ENCODE measurements around the gene MYO1F.
"Not testable (repeated sequence)": the region's sequence is repeated elsewhere in the genome, so short reads cannot be mapped to it uniquely, and the experiment has no call there.

Gene MYO1F

DNA sequence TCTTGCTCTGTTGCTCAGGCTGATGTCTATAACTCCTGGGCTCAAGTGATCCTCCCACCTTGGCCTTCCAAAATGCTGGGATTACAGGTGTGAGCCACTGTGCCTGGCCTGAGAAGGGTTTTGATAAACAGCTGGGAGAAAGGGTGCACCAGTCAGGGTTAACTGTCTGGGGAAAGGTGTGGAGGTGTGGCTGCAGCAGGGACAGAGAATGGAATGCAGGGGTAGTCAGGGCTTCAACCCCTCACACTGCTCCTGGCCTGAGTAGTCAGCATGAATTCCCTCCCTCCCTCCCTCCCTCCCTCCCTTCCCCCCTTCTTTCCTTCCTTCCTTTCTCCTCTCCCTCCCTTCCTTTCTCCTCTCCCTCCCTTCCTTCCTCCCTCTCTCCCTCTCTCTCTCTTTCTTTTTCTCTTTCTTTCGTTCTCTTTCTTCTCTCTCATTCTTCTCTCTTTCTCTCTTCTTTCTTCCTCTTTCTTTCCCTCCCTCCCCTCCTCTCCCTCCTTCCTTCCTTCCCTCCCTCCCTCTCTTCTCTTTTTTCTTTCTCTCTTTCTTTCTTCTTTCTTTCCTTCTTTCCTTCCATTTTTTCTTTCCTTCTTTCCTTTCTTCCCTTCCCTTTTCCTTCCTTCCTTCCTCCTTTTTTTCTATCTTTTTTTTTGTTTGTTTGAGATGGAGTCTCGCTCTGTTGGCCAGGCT, 16.0 kb downstream of the MYO1F start:
- no peak for DNase-seq

DNA sequence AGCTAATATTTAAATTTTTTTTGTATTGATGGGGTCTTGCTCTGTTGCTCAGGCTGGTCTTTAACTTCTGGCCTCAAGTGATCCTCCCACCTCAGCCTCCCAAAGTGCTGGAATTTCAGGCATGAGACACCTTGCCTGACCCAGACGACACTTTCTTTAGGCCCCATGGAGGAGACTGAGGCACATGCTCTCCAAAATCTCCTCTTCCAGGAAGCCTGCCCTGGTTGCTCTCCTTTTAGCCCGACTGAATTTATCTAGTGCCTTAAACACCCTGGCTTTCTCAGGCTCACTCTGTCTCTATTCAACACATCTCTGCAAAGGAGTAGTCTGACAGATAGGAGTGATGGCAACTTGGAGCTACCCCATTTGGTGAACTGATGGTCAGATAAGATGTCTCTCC, 18.9 kb downstream of the MYO1F start:
- no peak for DNase-seq

DNA sequence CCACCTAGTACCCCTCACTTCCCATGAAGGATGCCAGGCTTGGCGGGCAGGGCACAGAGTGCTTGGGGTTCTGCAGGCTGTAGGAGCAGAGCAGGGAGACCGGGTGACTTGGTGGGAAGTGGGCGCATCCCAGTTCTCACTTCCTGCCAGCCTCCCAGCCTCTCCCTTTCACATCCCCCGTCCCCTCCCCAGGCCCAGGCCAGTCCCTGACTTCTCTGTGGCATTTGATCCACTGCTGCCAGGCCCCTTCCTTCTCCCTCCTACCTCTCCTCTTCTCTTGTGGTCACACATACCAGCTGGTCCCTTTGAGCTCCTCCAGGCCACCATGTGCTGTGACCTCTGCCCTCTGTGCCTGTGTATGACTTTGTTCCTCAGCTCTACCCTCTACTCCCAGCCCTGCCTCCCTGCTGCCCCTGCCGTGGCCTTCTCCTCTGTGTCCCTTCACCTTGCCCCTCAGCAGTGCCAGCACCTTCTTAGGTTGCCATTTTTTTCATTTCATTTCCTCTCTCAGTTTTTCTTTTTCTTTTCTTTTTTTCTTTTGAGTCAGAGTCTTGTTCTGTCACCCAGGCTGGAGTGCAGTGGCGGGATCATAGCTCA, 19.5 kb downstream of the MYO1F start:
- DNase-seq = no peak

DNA sequence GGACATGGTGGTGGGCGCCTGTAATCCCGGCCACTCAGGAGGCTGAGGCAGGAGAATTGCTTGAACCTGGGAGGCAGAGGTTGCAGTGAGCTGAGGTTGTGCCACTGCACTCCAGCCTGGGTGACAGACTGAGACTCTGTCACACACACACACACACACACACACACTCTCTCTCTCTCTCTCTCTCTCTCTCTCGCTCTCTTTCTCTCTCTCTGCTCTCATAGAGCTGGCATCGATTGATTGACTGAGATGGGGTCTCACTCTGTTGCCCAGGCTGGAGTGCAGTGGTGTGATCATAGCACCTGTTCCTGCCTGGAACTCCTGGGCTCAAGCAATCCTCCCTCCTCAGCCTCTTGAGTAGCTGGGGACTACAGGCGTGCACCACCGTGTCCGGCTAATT, 23.5 kb downstream of the MYO1F start:
- not testable (repeated sequence) for DNase-seq

DNA sequence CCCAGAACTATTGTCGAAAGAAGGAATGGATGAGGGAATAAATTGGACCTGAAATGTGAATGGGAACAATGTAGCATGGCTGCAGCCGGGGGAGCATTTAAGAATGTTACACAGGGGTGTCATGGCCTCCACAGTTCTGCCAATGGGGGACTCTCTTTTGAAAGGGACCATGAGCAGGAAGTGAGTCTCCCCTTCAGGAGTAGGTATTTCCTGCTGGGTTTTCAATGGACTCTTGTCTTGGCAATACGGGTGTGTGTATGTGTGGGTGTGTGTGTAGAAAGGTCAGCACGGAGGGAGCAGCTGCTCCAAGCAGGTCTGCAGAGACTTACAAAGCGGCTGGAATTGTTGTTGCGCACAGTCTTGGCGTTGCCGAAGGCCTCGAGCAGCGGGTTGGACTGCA, 24.4 kb downstream of the MYO1F start:
- DNase-seq = no peak

DNA sequence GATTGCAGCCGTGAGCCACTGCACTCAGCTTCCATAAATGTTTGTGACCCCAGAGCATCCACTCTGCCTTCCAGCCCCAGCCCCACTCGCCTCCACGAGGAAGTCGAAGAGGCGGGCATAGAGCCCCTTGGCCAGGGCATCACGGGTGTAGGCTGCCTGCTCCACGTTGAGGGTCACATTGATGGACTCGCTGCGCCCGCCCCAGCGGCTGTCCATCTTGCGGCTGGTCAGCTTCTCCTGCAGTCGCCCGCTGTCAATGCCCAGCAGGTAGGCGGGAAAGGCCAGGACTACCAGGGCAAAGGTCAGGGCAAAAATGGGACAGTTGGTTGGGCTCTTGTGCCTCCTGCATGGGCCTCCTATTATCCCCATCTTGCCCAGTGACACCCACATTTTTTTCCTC, 27.2 kb downstream of the MYO1F start:
- no peak for DNase-seq

DNA sequence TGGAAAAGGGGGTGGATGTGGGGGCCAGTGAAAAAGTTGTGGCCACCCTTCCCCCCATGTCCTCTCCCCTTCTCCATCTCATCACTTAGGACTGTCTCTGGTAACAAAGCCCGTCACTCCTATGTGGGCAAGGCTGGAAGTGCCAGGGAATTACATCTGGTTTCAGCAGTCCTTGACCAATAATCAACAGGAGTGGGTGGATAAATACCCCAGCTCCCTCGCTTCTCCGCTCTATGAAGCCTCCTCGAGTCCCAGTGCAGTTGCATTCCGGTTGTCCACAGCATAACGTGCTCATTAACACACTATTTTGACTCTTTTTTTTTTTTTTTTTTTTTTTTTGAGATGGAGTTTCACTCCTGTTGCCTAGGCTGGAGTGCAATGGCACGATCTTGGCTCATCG, 31.5 kb downstream of the MYO1F start:
- no peak for DNase-seq

DNA sequence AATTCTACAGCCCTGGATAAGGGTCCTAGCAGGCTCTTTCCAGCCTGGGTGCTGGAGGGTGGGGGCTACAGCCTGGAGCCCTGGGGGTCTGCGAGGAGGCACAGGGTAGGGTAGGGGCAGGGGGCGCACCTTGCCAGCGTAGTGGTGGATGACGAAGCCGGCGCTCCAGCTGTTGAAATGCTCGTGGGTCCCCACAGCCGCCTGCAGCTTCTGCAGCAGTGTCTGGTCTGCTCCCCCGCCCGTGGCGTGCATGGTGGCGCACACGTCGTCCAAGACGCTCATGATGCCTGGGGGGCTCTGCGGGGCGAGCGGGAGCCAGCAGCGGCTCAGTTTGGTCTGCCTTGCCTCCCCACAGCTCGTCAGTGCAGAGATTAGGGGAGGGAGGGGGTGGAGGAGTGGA, 33.1 kb downstream of the MYO1F start:
- no peak for DNase-seq

DNA sequence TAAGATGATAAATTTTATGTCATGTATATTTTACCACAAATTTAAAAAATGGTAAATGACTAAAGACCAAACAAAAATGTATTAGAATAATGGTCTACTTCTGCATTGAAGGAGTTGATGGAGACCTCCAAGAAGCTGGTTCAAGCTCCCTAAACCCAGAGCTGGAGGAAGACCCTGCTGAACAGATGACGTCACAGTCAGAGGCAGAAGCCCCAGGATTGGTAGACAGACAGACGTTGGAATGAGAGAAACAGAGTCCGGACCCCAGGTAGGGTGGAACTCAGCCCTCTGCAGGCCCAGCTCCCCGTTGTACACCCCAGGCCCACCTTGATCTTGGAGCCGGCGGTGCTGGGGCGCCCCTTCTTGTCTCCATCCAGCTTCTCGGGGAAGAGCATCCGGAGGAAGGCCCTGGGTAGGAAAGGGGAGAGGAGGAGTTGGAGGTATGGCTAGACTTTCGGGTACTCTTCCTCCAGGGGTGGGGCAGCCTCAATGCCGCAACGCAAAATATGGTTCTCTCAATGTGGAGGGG, 37.6 kb downstream of the MYO1F start:
- no peak for DNase-seq

DNA sequence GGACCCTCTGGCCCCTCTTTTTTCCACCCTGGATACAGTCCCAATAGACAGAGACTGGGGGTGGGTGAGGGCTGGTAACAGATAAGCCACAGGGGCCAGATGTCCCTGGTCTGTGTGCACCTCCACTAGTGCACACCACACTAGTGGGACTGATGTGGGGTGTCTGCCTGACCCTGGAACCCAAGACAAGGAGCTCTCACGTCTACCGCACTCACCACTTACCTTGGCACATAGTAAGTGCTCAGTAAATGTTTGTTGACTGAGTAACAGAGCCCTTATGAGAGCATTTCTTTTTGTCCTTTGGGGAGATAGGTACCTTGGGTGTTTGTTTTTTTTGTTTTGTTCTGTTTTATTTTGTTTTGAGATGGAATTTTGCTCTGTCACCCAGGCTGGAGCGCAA, 40.1 kb downstream of the MYO1F start:
- no peak for DNase-seq

DNA sequence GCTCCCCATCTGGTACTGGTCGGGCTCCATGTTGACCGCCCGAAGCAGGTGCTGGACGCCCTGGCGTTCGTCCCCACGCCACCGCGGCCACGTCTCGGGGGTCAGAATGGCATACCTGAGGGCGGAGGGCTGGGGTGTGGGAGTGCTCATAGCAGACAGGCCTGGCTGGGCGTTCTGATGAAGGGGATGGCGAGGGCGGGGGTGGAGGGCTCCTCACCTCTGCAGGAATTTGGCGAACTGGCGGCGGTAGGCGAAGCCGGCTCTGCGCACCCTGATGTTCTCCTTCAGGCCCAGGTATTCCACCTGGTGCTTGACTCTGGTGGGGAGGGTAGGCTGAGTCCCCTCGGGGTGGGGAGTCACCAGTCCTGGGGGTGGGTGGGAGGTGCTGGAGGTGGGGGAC, 41.0 kb downstream of the MYO1F start:
- no peak for DNase-seq

DNA sequence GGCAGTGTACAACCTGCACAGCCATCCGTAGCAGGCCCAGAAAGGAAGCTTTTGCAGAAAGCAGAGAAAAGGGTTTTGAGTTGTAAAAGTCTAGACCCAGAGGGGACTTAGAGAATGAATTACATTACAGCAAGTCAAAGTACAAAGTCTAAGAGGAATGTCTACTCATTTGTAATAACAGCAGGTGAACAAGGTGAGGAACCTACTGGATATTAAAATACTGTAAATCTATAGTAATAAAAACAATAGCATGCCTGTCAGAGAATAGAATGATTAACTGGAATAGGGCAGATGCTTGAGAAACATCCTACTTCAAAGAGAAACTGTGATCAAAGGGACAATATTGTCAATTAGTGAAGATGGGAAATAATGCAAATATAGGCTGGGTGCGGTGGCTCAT, 45.0 kb downstream of the MYO1F start:
- DNase-seq = no peak

DNA sequence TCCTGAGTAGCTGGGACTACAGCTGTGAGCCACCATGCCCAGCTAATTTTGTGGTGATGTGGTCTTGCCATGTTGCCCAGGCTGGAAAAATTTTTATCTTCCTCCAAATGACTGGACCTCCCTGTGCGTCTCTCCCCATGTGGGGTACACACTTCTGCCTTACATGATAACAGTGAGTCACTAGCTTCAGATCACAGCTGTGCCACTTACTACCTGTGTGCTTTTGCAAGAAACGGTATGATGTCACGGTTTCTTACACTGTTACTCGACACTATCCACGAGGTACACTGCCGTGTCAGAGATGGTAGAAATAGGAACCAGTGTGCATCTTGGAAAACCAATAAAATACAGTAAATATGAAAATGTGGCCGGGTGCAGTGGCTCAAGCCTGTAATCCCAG, 45.8 kb downstream of the MYO1F start:
- DNase-seq = no peak

DNA sequence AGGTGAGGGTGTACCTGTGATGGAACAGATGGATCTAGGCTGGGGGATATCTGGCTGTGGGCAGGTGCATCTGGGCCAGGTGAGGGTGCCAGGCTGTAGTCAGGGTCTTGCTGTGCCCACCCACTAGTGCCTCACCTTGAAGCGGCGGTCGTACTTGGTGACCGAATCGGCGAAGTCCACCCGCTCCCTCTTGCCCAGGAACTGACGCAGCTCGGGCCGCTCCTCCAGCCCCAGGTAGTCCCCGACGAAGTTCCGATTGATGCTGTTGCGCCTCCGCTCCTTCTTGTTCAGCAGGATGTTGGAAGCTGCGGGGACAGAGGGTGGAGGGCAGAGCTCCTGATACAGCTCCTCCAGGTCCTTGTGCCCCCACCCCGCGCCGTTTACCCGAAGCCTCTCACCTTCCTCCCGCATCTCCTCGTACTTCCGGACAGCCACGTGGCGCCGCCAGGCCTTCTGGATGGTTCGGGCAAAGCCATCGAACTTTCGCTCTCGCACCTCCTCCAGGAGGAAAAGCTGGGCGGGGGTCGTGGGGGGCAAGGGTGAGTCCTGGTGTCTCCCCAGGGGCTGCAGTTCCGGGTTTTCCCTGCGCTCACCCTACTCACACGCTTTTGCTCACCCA, 47.1 kb downstream of the MYO1F start:
- no peak for DNase-seq

DNA sequence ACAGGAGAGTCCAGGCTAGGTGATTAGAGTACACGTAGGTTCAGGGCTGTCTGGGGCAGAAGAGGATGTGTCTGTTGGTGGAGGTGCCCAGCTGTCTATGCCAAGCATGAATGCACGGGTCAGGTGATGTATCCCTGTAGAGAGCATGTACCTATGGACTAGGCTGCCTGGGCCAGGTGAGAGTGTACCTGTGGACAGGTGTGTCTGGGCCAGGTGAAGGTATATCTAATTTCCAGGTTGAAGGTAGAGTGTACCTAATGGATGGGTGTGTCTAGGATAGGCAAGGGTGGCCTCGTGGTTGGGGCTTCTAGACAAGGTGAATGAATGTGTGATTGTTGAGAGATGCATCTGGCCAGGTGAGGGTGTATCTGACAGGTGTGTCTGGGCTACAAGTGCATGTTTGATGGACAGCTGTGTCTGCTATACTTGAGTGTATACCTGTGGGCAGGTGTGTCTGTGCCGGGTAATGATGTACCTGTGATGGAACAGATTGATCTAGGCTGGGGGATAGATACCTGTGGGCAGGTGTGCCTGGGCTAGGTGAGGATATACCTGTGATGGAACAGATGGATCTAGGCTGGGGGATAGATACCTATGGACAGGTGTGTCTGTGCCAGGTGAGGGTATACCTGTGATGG, 47.8 kb downstream of the MYO1F start:
- no peak for DNase-seq

DNA sequence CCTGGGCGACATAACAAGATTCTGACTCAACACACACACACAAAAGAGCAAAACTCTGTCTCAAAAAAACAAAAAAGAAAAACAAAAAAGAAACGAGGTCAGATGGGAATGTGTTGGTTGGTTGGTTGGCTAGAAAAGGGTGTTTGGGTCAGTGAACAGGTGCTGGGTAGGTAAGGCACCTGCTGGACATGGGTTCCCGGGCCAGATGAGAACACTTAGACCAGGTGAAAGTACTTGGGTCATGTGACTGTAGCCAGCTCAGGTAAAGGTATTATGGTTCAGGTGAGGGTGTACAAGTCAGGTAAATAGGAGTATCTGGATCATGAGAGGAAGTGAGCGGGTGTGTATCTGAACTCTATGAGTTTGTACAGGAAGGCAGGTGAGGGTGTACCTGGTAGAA, 48.7 kb downstream of the MYO1F start:
- no peak for DNase-seq

DNA sequence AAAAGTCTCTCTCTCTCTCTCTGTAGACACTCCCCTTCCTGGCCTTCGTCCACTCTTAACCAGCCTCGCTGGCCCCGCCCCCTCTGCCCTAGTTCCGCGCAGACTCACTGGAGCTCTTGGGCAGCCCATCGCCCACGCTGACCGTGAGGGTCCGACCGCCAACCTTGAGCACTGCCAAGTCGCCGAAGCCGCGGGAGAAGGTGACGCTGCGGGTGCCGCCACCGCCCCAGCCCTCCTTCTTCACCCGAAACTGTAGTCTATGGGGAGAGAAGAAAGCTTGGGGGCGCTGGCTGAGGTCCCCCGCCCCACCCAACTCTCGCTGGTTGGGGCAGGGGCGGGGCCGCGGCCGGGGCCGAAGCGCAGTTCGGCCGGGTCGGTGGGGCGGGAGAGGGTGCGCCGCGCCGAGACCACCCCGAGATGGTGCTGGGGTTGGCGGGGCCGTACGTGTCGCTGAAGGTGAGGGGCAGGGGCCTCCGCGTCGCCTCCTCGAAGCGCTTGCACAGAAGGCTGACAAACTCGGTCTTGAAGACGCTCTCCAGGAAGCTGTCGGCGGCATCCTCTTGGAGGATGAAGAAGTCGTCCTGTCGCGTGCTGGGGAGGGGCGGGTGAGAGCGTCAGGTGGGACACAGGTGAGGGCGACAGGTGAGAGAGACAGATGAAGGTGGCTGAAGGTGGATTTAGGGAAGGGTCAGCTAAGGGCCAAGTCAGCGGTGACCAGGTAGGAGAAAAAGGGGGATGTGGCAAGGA, 50.7 kb downstream of the MYO1F start:
- DNase-seq = no peak

DNA sequence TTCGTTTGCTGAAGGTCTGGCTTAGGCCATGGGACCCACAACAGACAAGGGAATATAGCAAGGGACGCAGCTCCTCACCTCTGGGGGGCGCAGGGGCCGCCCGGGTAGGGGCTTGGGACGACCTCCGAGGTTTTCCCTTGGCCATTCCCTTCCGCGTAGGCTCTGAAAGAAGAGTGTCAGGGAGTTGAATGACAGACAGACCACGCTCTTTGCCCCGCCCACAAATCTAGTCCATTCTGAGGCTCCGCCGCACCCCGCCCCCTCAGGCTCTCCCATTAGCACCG, 51.9 kb downstream of the MYO1F start:
- no peak for DNase-seq

DNA sequence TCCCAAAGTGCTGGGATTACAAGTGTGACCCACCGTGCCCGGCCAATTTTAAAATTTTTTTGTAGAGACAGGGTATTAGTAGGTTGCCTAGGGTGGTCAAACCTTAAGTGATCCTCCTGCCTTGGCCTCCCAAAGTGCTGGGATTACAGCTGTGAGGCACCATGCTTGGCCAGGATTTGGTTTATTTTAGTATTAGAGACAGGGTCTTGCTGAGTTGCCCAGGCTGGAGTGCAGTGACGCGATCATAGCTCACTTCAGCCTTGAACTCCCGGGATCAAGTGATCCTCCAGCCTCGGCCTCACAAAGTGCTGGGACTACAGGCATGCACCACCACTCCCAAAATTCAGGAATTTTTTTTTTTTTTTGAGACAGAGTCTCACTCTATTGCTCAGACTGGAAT, 57.9 kb downstream of the MYO1F start:
- DNase-seq = no peak

DNA sequence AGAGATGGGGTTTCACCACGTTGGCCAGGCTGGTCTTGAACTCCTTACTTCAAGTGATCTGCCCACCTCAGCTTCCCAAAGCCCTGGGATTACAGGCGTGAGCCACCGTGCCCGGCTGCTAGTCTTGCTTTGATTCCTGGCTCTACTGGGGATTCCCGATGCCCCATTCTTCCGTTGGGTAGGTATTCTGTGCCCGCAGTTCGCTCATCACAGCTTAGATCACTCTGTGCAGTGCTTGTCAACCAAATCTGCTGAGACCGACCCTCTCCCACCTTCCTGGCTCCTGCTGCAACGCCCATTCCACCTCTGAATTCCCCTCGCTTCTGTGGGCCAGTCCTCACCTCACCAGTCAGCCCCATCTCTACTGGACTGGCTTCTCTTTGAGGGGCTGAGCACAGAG, 58.7 kb downstream of the MYO1F start:
- DNase-seq = no peak

DNA sequence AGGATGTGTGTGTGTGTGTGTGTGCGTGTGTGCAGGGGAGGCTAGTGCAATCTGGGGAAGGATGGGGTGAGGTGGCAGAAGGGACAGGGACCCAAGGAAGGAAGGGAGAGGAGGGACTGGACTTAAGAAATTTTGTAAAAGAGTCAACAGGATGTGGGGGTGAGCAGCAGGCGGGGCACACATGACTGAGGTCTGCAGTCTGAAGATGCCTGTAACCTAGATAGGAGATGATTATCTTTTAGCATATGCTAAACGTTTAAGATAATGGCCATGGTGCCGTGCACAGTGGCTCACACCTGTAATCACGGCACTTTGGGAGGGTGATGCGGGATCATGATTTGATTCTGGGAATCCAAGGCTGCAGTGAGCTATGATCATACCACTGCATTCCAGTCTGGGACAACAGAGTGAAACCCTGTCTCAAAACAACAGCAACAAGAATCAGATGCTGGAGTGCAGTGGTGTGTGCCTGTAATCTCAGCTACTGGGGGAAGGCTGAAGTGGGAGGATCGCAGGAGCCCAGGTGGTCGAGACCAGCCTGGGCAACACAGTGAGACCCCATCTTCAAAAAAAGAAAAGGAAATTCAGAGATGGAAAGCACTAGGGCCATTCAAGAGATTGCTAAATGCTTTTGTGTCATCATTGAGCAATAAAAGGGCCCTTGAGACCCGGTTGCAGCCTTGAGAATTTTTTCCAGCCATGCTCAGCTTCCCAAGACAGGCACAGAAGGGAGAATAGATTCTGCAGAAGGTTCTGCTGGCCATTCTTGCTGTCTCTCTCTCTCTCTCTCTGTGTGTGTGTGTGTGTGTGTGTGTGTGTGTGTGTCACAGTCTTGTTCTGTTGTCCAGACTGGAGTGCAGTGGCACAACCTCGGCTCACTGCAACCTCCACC, 59.4 kb downstream of the MYO1F start:
- DNase-seq = peak; percentile 30 to 49

DNA sequence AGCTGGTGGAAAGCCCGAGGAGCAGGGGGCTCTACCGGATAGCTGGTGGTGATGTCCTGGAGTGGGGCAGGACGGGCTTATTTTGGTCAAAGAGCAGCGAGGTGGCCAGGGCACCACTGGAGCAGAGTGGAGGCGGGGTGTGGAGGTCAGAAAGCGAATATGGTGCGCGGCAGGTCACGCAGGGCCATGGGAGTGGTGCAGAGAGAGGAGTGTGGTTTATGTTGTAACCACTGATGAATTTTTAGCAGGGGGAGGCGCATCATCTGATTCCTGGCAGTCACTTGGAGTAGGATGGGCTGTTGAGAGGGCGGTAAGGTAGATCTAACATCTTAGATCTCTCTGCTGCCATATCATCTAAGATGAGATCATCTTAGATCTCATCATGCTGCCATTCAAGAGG, 61.9 kb downstream of the MYO1F start:
- DNase-seq = peak; percentile 54
